Kidney tubule cell (primary cell): ENCODE data around the gene FUT1.

Experiments
- DNase-seq: peaks from one replicate; pipeline ENCODE4 v3.0.0-alpha.2; 2018; ENCODE audit warnings: low spot score

Gene FUT1

GRCh38 chr19:48741129-48741999, 11.1 kb downstream of the FUT1 start:
- no peak for DNase-seq

- no peak for DNase-seq
Observed at GRCh38 chr19:48740164-48740972, 12.1 kb downstream of the FUT1 start, which contains the start of gene RASIP1. Gene RASIP1 (minus strand): TSS chr19:48740610. CDS start chr19:48740282, 328 bp downstream.

GRCh38 chr19:48739404-48740163, 12.9 kb downstream of the FUT1 start:
- DNase-seq = no peak

GRCh38 chr19:48738557-48739403, 13.7 kb downstream of the FUT1 start:
- DNase-seq = peak; percentile 91

GRCh38 chr19:48737360-48737998, 15.0 kb downstream of the FUT1 start:
- DNase-seq = no peak

GRCh38 chr19:48735031-48735615, 17.3 kb downstream of the FUT1 start:
- peak; percentile 22 for DNase-seq

GRCh38 chr19:48734625-48735024, 17.8 kb downstream of the FUT1 start:
- DNase-seq = no peak

- DNase-seq = no peak
Observed at GRCh38 chr19:48731452-48731851, 21.0 kb downstream of the FUT1 start.

- peak; percentile 15 for DNase-seq
Observed at GRCh38 chr19:48728911-48729664, 23.4 kb downstream of the FUT1 start.

GRCh38 chr19:48726556-48726955, 25.9 kb downstream of the FUT1 start:
- no peak for DNase-seq

GRCh38 chr19:48724796-48725753, 27.4 kb downstream of the FUT1 start:
- DNase-seq = peak; percentile 91

- no peak for DNase-seq
Observed at GRCh38 chr19:48722196-48722708, 30.2 kb downstream of the FUT1 start.

- DNase-seq = peak; percentile 99
Observed at GRCh38 chr19:48720613-48721296, 31.7 kb downstream of the FUT1 start.

GRCh38 chr19:48720251-48720612, 32.2 kb downstream of the FUT1 start:
- DNase-seq = no peak

- no peak for DNase-seq
Observed at GRCh38 chr19:48719263-48720171, 32.9 kb downstream of the FUT1 start, which contains the start of gene MAMSTR. Gene MAMSTR (minus strand): TSS chr19:48719725. CDS start chr19:48719031, 694 bp downstream.

- no peak for DNase-seq
Observed at GRCh38 chr19:48718711-48719231, 33.7 kb downstream of the FUT1 start.
